ENCODE data around the gene NPHS1. TPM values are rescaled to one million over a fixed set of nuclear protein-coding genes. Genes with fewer than 3 reads are reported as not detected.

The NPHS1 gene
- polyA plus RNA-seq, 3 donors = not detected

DNA sequence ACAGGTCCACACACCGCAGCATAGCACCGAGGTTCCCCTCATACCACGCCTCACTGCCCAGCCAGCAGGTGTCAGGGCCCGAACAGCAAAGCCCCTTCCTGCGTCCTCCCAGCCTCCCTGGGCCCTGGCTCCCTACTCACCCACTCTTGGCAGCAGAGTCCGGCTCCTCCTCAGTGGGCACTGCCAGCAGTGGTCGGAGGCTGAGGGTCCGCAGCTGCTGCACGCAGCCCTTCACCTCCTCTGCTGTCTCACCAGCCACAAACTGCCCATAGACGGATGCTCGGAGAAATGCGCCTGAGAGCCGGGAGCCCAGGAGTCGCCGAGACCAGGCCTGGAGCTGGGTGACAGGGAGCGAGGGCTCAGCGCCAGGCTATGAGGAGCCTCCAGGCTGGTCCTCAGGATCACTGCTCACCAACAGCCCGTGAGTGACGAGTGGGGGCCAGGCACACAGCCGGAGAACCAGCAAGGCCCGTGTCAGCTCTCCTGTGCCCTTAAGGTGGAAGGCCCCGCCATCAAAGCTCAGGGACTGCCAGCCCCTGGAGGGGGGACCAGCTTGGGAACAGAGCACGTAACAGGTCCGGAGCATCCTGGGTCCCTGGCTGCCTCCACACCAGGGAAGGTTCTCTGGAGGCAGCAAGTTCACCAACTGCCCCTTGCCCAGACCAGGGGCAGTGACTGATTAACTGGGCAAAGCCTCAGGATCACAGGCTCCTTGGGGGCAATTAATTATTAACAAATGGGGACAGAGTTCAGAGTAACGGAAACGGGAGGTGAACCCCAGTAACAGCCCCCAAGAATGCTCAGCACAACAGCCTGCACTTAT lies 39.9 kb downstream of the NPHS1 start, which contains the start of gene PRODH2:
PRODH2 (minus strand) TSS at position 626 of the 823 bp plus-strand sequence; CDS start at position 586, 40 bp downstream.
- no peaks in the 10 kb centered on the region for H3K27me3 ChIP-seq (ENCODE audit: control insufficient read depth in 2 of 2, insufficient read depth in 2 of 2, low read length in 2 of 2)
- no peak within 1 kb of the TSS for H3K4me2 ChIP-seq (replicated peaks; ENCODE audit: extremely low read depth, low read length, poor library complexity, severe bottlenecking)
- no peaks in the 10 kb centered on the region for H3K4me1 ChIP-seq (ENCODE audit: control insufficient read depth in 1 of 2, insufficient read depth in 2 of 2, low read length in 2 of 2)
- 84% methylated on average over 26 of the region's 26 CpGs for WGBS (ENCODE audit: insufficient coverage)
- no peak for DNase-seq
- H3K79me2 ChIP-seq (ENCODE audit: insufficient read depth, low read length) = no peaks in the 10 kb centered on the region
- H3K9me3 ChIP-seq (replicated peaks in 1 of 2; ENCODE audit: control insufficient read depth in 1 of 2, insufficient read depth in 1 of 2, low read length in 2 of 2) = no peaks in the 10 kb centered on the region
- no peaks in the 10 kb centered on the region for H3K4me1 Mint-ChIP-seq
- TF ChIP-seq, protein P1, sequence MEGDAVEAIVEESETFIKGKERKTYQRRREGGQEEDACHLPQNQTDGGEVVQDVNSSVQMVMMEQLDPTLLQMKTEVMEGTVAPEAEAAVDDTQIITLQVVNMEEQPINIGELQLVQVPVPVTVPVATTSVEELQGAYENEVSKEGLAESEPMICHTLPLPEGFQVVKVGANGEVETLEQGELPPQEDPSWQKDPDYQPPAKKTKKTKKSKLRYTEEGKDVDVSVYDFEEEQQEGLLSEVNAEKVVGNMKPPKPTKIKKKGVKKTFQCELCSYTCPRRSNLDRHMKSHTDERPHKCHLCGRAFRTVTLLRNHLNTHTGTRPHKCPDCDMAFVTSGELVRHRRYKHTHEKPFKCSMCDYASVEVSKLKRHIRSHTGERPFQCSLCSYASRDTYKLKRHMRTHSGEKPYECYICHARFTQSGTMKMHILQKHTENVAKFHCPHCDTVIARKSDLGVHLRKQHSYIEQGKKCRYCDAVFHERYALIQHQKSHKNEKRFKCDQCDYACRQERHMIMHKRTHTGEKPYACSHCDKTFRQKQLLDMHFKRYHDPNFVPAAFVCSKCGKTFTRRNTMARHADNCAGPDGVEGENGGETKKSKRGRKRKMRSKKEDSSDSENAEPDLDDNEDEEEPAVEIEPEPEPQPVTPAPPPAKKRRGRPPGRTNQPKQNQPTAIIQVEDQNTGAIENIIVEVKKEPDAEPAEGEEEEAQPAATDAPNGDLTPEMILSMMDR (IDR thresholded peaks at IDR 0.05) = no peak
- H3K9ac ChIP-seq (ENCODE audit: insufficient read depth, low read length, poor library complexity, severe bottlenecking) = no peak within 1 kb of the TSS
- no peaks in the 10 kb centered on the region for H3K36me3 Mint-ChIP-seq
- no peaks in the 10 kb centered on the region for H3K36me3 ChIP-seq (replicated peaks in 1 of 2; ENCODE audit: control insufficient read depth in 1 of 2, insufficient read depth in 2 of 2, low read length in 2 of 2)
- H3K27ac ChIP-seq (ENCODE audit: low read depth in 1 of 2, low read length in 2 of 2) = no peak within 1 kb of the TSS
- peaks cover 0 to 3% (median 0%) of the 10 kb centered on the region in 7 donors for H3K9me3 Mint-ChIP-seq
- H2AFZ ChIP-seq (ENCODE audit: insufficient read depth, low read depth, low read length, poor library complexity, severe bottlenecking) = no peak within 1 kb of the TSS
- H3K27me3 Mint-ChIP-seq (ENCODE audit: low read depth in 3 of 3) = peaks cover 2 to 15% (median 8%) of the 10 kb centered on the region in 3 donors
- H4K20me1 ChIP-seq (ENCODE audit: insufficient read depth, low read length) = no peaks in the 10 kb centered on the region
- intact Hi-C loops (cut with micrococcal nuclease) = no loop called here
- no peak within 1 kb of the TSS for H3K27ac Mint-ChIP-seq
- no peak within 1 kb of the TSS for H3K4me3 ChIP-seq (replicated peaks in 1 of 3; ENCODE audit: low read depth in 2 of 3, low read length in 3 of 3)
- H3K4me3 Mint-ChIP-seq = no peak within 1 kb of the TSS

DNA sequence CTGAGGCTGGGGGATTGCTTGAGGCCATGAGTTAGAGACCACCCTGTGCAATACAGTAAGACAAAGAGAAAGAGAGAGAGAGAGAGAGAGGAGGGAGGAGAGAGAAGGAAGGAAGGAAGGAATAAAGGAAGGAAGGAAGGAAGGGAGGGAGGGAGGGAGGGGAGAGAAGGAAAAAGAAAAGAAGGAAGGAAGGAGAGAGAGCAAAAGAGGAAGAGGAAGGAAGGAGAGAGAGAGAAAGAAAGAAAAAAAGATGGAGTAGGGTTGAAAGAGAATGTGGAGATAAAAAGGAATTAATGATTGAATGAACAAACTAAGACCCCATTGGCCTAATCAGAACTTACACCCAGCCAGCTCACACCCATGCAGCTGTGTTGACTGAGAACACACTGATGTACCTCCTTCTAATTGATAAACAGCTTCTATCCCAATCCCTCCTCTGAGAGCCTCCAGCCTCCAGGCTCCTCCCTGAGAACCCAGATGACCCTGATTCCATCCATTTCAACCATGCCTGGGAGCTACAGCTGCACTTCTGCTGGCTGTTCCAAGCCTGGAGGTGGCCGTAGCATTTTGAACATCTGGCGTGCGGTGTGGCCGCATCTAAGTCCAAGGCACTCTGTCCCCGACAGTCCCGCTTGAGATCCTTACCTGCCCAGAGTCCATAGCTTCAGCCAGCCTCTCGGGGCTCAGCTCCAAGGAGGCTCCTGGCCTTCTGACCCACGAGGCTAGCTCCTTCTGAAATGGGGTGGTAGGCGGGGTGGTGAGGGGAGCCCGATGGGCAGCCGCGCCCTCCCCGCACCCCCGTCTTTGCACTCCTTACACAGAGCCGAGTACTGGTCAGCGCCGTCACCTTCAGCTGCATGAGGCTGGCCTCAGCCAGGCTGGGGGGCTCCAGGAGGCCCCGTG lies 40.7 kb downstream of the NPHS1 start:
- H3K36me3 ChIP-seq (replicated peaks in 1 of 2; ENCODE audit: control insufficient read depth in 1 of 2, insufficient read depth in 2 of 2, low read length in 2 of 2) = no peaks in the 10 kb centered on the region
- H3K27me3 Mint-ChIP-seq (ENCODE audit: low read depth in 3 of 3) = peaks cover 2 to 12% (median 8%) of the 10 kb centered on the region in 3 donors
- no peaks in the 10 kb centered on the region for H3K79me2 ChIP-seq (ENCODE audit: insufficient read depth, low read length)
- no peaks in the 10 kb centered on the region for H4K20me1 ChIP-seq (ENCODE audit: insufficient read depth, low read length)
- no peaks in the 10 kb centered on the region for H3K4me1 ChIP-seq (ENCODE audit: control insufficient read depth in 1 of 2, insufficient read depth in 2 of 2, low read length in 2 of 2)
- H3K36me3 Mint-ChIP-seq = no peaks in the 10 kb centered on the region
- no peak overlapping the region for H3K9ac ChIP-seq (ENCODE audit: insufficient read depth, low read length, poor library complexity, severe bottlenecking)
- no peaks in the 10 kb centered on the region for H3K4me1 Mint-ChIP-seq
- H3K27me3 ChIP-seq (ENCODE audit: control insufficient read depth in 2 of 2, insufficient read depth in 2 of 2, low read length in 2 of 2) = no peaks in the 10 kb centered on the region
- TF ChIP-seq, protein P1 (IDR thresholded peaks at IDR 0.05) = no peak
- H3K4me3 Mint-ChIP-seq = no peak overlapping the region
- no peak overlapping the region for H3K27ac Mint-ChIP-seq
- no peak overlapping the region for H2AFZ ChIP-seq (ENCODE audit: insufficient read depth, low read depth, low read length, poor library complexity, severe bottlenecking)
- peaks cover 0 to 4% (median 0%) of the 10 kb centered on the region in 7 donors for H3K9me3 Mint-ChIP-seq
- intact Hi-C loops (cut with micrococcal nuclease) = no loop called here
- H3K27ac ChIP-seq (ENCODE audit: low read depth in 1 of 2, low read length in 2 of 2) = no peak overlapping the region
- WGBS (ENCODE audit: insufficient coverage) = 90% methylated on average over 15 of the region's 18 CpGs
- H3K9me3 ChIP-seq (replicated peaks in 1 of 2; ENCODE audit: control insufficient read depth in 1 of 2, insufficient read depth in 1 of 2, low read length in 2 of 2) = no peaks in the 10 kb centered on the region
- no peak for DNase-seq
- H3K4me2 ChIP-seq (replicated peaks; ENCODE audit: extremely low read depth, low read length, poor library complexity, severe bottlenecking) = no peak overlapping the region
- H3K4me3 ChIP-seq (replicated peaks in 1 of 3; ENCODE audit: low read depth in 2 of 3, low read length in 3 of 3) = no peak overlapping the region
